BLaER1 (cell line): Measurements from ENCODE around the gene ZFP14.
A peak's percentile ranks its signal among the peaks of the same experiment; 100 is the strongest.

Source experiments
- H3K27ac ChIP-seq: shearing (Covaris generic); formaldehyde crosslinking; 2 replicates; pipeline ENCODE4 v1.8.1; 2022
- H3K27me3 ChIP-seq: shearing (Covaris generic); formaldehyde crosslinking; 2 replicates; pipeline ENCODE4 v1.8.1; 2022
- H3K36me3 ChIP-seq: shearing (Covaris generic); formaldehyde crosslinking; 2 replicates; pipeline ENCODE4 v1.8.1; 2022
- H3K4me1 ChIP-seq: shearing (Covaris generic); formaldehyde crosslinking; 2 replicates; pipeline ENCODE4 v1.8.1; 2022
- H3K4me2 ChIP-seq: shearing (Covaris generic); formaldehyde crosslinking; 2 replicates; pipeline ENCODE4 v1.8.1; 2022
- H3K4me3 ChIP-seq: shearing (Covaris generic); formaldehyde crosslinking; 2 replicates; pipeline ENCODE4 v1.8.1; 2022
- H3K9ac ChIP-seq: shearing (Covaris generic); formaldehyde crosslinking; 2 replicates; pipeline ENCODE4 v1.8.1; 2022
- H3K9me3 ChIP-seq: shearing (Covaris generic); formaldehyde crosslinking; 2 replicates; pipeline ENCODE4 v1.8.1; 2022
- H4K20me1 ChIP-seq: shearing (Covaris generic); formaldehyde crosslinking; 2 replicates; pipeline ENCODE4 v1.8.1; 2022
- Cebpa-rat ChIP-seq: shearing (Covaris generic); IDR thresholded peaks from 2 replicates; pipeline ENCODE4 v1.8.1; 2022

The ZFP14 gene

DNA sequence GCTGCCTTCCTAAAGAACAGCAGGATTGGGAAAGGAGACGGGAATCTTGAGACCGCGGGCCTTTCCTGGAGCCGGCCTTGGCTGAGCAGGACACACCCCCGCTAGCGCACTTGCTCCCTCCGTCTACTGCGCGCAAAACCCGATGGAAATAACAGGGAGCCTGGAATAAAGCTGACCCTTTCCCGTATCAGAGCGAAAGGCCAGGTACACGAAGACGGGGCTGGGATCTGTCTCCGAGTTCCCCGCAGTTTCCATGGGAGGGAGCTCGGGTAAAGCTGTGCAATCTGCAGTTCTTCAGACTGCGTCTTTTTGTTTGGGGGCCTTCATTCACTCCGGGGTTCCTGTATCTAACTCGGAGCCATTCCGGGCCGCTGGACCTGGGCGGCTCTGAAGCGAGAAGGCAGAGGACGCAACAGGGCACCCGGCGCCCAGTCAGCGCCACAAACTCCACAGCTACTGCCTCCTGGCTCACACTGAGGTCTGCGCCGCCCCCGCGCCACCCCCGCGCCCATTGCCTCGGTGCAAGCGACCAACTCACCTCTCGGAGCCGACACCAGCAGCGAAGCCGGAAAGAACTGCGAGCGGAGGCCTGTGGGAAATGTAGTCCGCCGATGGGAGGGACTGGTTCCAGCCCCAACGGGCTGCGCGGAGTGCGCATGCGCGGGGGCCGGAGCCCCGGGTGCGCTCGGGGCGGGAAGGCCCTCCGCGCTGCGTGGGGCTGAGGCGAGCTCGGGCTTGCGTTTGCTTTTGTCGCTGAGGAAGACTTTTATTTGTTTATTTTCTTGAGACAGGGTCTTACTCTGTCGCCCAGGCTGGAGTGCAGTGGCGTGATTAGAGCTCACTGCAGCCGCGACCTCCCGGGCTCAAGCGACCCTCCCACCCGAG, at the start of gene ZFP14:
Gene ZFP14 (minus strand): TSS at position 577 of the 885 bp plus-strand sequence. CDS start 11,309 bp downstream, outside the sequence.
- Histone ChIP-seq H3K27me3 (no peaks in the 10 kb centered on the region), H3K9ac (peak within 1 kb of the TSS; percentile 93), H3K4me2 (peak within 1 kb of the TSS; percentile 84), H3K9me3 (peaks cover 21% of the 10 kb centered on the region), H4K20me1 (no peaks in the 10 kb centered on the region), H3K36me3 (peaks cover 18% of the 10 kb centered on the region), H3K4me3 (peak within 1 kb of the TSS; percentile 80), H3K4me1 (peaks cover 22% of the 10 kb centered on the region), H3K27ac (peak within 1 kb of the TSS; percentile 92)
- TF ChIP-seq Cebpa-rat: no peak

DNA sequence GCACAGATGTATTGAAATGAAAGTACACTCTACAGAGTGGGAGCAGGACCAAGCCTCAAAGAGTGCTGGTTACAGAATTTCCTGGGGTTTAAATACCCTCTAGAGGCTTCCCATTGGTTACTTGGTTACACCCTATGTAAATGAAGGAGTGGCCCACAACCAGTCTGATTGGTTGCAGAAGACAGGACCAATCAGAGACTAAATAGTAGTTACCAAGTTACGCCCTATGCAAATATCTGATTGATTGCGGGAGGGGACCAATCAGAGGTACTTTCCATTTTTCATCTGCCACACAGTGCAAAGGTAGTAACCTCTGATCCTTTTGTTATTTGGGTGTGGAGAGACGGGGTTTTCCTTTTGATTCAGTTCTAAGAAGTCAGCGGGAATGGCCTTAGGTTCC, 44.9 kb upstream of the ZFP14 start:
- Histone ChIP-seq H3K27me3 (no peaks in the 10 kb centered on the region), H3K27ac (no peak overlapping the region), H4K20me1 (no peaks in the 10 kb centered on the region), H3K36me3 (no peaks in the 10 kb centered on the region), H3K9ac (no peak overlapping the region), H3K4me3 (no peak overlapping the region), H3K4me1 (peaks cover 3% of the 10 kb centered on the region), H3K9me3 (peaks cover 63% of the 10 kb centered on the region), H3K4me2 (no peak overlapping the region)
- TF ChIP-seq Cebpa-rat: no peak

DNA sequence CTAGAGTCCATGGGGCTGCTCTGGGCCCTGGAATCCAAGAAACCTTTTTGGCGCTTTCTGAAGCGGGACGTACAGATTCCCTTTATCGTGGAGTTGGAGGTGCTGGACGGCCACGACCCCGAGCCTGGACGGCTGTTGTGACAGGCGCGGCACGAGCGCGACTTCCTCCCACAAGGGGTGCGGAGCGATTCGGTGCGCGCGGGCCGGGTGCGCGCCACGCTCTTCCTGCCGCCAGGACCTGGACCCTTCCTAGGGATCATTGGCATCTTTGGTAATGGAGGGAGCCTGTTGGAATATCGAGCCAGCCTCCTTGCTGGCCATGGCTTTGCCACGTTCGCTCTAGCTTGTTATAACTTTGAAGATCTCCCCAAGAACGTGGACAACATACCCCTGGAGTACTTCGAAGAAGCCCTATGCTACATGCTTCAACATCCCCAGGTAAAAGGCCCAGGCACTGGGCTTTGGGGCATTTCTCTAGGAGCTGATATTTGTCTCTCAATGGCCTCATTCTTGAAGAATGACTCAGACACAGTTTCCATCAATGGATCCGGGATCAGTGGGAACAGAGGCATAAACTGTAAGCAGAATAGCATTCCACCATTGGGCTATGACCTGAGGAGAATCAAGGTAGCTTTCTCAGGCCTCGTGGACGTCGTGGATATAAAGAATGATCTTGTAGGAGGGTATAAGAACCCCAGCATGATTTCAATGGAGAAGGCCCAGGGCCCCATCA, 42.9 kb upstream of the ZFP14 start:
- Histone ChIP-seq H3K4me3 (0 out of 2 replicates have a peak overlapping the region, but pooled peaks have one; percentile 17), H3K27me3 (no peaks in the 10 kb centered on the region), H3K4me2 (no peak overlapping the region), H4K20me1 (no peaks in the 10 kb centered on the region), H3K36me3 (no peaks in the 10 kb centered on the region), H3K27ac (no peak overlapping the region), H3K4me1 (peaks cover 13% of the 10 kb centered on the region), H3K9me3 (peaks cover 54% of the 10 kb centered on the region), H3K9ac (no peak overlapping the region)
- TF ChIP-seq Cebpa-rat: no peak

DNA sequence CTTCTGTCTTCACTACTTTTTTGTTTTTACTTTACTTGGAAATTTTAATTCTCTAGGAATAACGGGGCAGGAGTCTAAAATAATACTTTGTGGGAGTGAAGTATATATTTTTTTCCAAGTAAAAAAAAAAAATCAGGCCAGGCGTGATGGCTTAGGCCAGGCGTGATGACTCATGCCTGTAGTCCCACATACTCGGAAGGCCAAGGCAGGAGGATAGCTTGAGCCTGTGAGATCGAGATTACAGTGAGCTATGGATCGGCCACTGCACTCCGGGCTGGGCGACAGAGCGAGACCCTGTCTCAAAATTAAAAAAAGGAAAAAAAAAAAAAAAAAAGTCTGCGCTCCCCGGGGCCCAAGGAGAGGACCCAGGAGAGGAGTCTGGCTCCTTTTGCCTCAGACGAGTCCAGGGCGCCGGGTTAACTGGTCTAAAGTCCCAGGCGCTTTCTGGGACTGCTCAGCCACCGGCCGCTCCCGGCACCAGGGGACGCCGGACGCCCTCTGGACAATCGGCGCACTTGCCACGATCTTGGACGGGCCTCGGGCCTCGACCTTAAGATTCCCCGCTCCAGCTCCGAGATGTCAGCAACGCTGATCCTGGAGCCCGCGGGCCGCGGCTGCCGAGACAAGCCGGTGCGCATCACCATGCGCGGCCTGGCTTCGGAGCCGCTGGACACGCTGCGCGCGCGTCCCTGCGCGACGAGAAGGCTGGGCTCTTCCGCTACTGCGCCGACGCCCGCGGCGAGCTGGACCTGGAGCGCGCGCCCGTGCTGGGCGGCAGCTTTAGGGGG, 42.2 kb upstream of the ZFP14 start:
- Histone ChIP-seq H3K4me2 (no peak overlapping the region), H4K20me1 (no peaks in the 10 kb centered on the region), H3K4me3 (0 out of 2 replicates have a peak overlapping the region, but pooled peaks have one; percentile 17), H3K27ac (no peak overlapping the region), H3K9ac (no peak overlapping the region), H3K36me3 (peaks cover 6% of the 10 kb centered on the region), H3K9me3 (peaks cover 54% of the 10 kb centered on the region), H3K27me3 (no peaks in the 10 kb centered on the region), H3K4me1 (peaks cover 18% of the 10 kb centered on the region)
- no peak for TF ChIP-seq Cebpa-rat

DNA sequence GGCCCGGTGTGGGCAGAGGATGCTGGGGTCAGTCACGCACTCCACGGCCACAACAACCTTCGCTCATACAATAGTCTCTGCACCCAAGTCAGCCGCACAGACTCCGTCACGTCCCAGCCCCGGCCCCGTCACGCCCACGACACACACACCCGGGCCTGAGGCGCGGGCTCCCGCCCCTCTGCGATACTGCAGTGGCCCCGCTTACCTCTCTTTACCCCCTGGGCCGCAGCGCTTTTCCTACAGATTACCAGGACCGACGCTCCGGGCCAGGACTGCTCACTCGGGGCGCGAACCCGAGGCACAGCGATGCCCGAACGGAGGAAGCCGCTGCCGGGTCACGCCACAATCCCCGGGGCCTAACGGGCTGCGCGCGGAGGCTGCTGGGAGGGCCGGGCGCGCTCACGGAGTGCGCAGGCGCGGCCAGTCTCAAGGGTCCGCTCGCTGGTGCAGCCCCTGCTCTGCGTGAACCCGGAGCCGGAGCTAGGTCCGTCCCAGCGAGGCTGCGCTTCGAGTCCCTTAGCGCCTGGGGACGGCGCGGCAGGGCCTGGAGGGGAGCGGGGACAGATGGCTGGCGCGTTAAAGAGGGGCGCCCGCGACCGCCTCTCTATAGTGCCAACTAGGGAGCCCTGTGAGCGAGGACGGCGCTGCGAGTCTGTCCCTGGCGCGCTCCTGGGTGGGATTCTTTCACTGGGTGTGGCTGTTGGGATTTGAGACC, 39.4 kb upstream of the ZFP14 start, which contains the start of gene ZFP82:
Gene ZFP82 (minus strand): TSS at position 358 of the 715 bp plus-strand sequence. CDS start 8,855 bp downstream, outside the sequence.
- H3K9ac ChIP-seq: peak within 1 kb of the TSS; percentile 91
- peaks cover 18% of the 10 kb centered on the region for H3K4me1 ChIP-seq
- no peak for TF ChIP-seq Cebpa-rat
- peaks cover 33% of the 10 kb centered on the region for H3K36me3 ChIP-seq
- peak within 1 kb of the TSS; percentile 92 for H3K4me2 ChIP-seq
- H3K9me3 ChIP-seq: peaks cover 60% of the 10 kb centered on the region
- H3K27ac ChIP-seq: peak within 1 kb of the TSS; percentile 94
- peak within 1 kb of the TSS; percentile 88 for H3K4me3 ChIP-seq
- H3K27me3 ChIP-seq: no peaks in the 10 kb centered on the region
- H4K20me1 ChIP-seq: no peaks in the 10 kb centered on the region

DNA sequence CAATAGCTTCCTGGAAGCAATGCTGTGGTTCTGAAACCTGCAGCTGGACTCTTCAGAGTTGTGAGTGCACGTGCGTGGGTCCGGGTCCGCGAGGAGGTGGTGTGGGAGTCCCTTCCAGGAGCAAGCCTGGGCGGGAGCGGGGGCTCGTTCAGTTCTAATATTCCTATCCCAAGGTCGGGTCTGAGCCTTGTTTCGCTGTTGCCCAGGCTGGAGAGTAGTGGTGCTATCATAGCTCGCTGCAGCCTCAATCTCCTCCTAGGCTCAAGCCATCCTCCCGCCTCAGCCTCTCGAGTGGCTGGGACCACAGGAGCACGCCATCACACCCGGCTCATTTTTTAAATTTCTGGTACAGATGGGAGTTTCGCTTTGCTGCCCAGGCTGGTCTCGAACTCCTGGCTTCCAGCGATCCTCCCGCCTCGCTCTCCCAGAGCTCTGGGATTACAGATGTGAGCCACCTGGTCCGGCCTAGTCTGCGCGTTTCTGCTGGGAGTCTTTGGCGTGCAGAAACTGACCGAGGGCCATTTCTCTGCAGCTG, 38.8 kb upstream of the ZFP14 start:
- Histone ChIP-seq H3K4me1 (peaks cover 18% of the 10 kb centered on the region), H3K4me3 (peak overlapping the region; percentile 88), H3K9ac (peak overlapping the region; percentile 91), H3K4me2 (peak overlapping the region; percentile 92), H3K27ac (peak overlapping the region; percentile 94), H4K20me1 (no peaks in the 10 kb centered on the region), H3K27me3 (no peaks in the 10 kb centered on the region), H3K9me3 (peaks cover 61% of the 10 kb centered on the region), H3K36me3 (peaks cover 39% of the 10 kb centered on the region)
- TF ChIP-seq Cebpa-rat: no peak

DNA sequence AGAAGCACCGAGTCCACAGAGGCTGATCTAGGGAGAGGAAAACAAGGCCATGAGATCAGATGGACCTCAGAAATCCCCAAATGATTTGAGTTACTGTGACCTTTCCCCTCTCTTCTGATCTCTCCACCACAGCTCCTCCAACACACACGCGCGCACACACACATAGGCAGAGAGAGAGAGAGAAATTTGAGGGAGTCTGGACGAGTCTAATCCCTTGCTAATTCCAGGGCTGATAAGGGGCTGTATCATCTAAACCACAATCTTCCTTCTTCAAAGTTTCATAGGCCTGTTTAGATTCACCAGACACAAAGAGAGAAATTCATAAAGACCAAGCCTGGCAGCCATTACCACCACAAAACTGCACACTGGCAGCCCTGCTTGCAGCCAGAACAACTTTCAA, 30.8 kb upstream of the ZFP14 start:
- no peak for TF ChIP-seq Cebpa-rat
- peaks cover 100% of the 10 kb centered on the region for H3K36me3 ChIP-seq
- H3K9me3 ChIP-seq: peaks cover 83% of the 10 kb centered on the region

DNA sequence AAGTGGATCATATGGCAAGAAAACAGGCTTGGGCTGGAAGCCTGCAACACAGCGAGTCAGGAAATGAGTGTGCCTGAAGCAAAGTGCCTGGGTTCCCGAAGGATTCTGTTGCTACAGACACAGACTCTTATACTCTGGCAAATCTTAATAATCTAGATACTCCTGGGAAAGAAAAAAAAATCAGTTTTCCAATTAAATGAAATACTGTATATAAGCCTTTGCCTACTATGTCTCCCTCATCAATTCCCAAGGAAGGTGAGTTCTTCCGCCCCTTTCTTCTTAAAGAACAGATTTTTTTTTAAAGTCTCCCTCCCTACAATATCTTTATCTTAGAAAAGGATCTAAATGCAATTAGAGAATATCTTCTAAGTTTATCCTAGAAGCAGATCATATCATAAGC, 29.1 kb upstream of the ZFP14 start:
- H3K36me3 ChIP-seq: peaks cover 98% of the 10 kb centered on the region
- H3K4me3 ChIP-seq: no peak overlapping the region
- no peak for TF ChIP-seq Cebpa-rat
- no peak overlapping the region for H3K27ac ChIP-seq
- H3K9ac ChIP-seq: no peak overlapping the region
- H3K9me3 ChIP-seq: peaks cover 79% of the 10 kb centered on the region
- H3K4me1 ChIP-seq: no peaks in the 10 kb centered on the region
- H3K27me3 ChIP-seq: no peaks in the 10 kb centered on the region
- H4K20me1 ChIP-seq: no peaks in the 10 kb centered on the region
- no peak overlapping the region for H3K4me2 ChIP-seq

More for the DNA sequence above, 30.8 kb upstream of the ZFP14 start:
- Histone ChIP-seq H3K4me1 (no peaks in the 10 kb centered on the region), H3K27ac (no peak overlapping the region), H4K20me1 (no peaks in the 10 kb centered on the region), H3K27me3 (no peaks in the 10 kb centered on the region), H3K4me2 (no peak overlapping the region), H3K4me3 (no peak overlapping the region), H3K9ac (no peak overlapping the region)

DNA sequence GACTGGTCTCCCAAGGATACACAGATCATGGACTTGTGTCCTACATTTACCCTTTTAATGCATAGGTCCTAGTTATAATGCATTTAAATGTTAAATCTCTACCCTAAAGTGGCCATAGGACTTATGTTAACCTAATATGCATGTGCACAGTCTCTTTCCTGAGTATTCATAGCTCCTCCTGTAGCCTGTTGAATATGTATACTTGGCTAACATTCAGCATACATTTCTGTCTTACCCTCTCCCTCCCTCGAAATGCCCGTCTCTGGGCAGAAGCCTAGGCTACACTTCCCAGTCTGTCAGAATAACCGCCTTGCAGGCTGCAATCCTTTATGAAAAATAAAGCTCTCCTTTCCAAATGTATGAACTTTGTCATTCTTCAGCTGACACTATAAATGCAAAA, 25.5 kb upstream of the ZFP14 start:
- H3K27ac ChIP-seq: no peak overlapping the region
- no peak overlapping the region for H3K9ac ChIP-seq
- peaks cover 88% of the 10 kb centered on the region for H3K36me3 ChIP-seq
- no peak for TF ChIP-seq Cebpa-rat
- H3K27me3 ChIP-seq: no peaks in the 10 kb centered on the region
- H3K9me3 ChIP-seq: peaks cover 64% of the 10 kb centered on the region
- no peaks in the 10 kb centered on the region for H4K20me1 ChIP-seq
- no peak overlapping the region for H3K4me3 ChIP-seq
- no peak overlapping the region for H3K4me2 ChIP-seq
- H3K4me1 ChIP-seq: peaks cover 26% of the 10 kb centered on the region
